K562 (cell line): Measurements from ENCODE around the gene PHC3. TPM values are rescaled to one million over a fixed set of nuclear protein-coding genes. Genes with fewer than 3 reads are reported as not detected.

Source experiments
- CAMTA2 ChIP-seq: fragments of 250-450 bp; sonication (Bioruptor Pico); conservative IDR thresholded peaks from 2 replicates; pipeline ENCODE4 v1.5.1; 2022
- EHMT2 ChIP-seq: fragments of 450-650 bp; IDR thresholded peaks from 2 replicates; pipeline ENCODE4 v1.6.1; 2018; ENCODE audit warnings: antibody characterized with exemption
- HCFC1 ChIP-seq: IDR thresholded peaks from 2 replicates; pipeline ENCODE4 v1.6.1; 2012; ENCODE audit warnings: low read depth, low read length, improper control_type of control experiment
- MCM2 ChIP-seq: fragments of 450-650 bp; IDR thresholded peaks from 2 replicates; pipeline ENCODE4 v1.6.1; 2017; ENCODE audit warnings: low read depth, mild to moderate bottlenecking
- NCOR1 ChIP-seq: fragments of 450-650 bp; IDR thresholded peaks from 2 replicates; pipeline ENCODE4 v1.6.1; 2016; ENCODE audit warnings: mild to moderate bottlenecking, moderate library complexity
- NR2C2 ChIP-seq, 2 experiments: fragments of 200-800 bp in 1 of 2; sonication (Bioruptor generic) in 1 of 2; sonication (generic) in 1 of 2; formaldehyde crosslinking in 1 of 2; IDR thresholded peaks; 2 replicates each; pipeline versions ENCODE4 v1.6.1 to v1.8.0; 2016 to 2022; ENCODE audit warnings: mild to moderate bottlenecking in 1 of 2, missing compliant biosample characterization in 1 of 2, missing genetic modification characterization in 1 of 2, missing genetic modification reagents in 1 of 2
- SMARCE1 ChIP-seq: fragments of 450-650 bp; IDR thresholded peaks from 2 replicates; pipeline ENCODE4 v1.7.1; 2016; ENCODE audit warnings: mild to moderate bottlenecking
- XRCC3 ChIP-seq: fragments of 450-650 bp; IDR thresholded peaks from 2 replicates; pipeline ENCODE4 v1.6.1; 2017; ENCODE audit warnings: mild to moderate bottlenecking, moderate library complexity
- YY1 ChIP-seq, 3 experiments: IDR thresholded peaks; 2 replicates each; pipeline ENCODE4 v1.6.1; 2011; ENCODE audit warnings: low read length in 2 of 3, mild to moderate bottlenecking in 2 of 3, moderate library complexity in 2 of 3, borderline replicate concordance in 1 of 3, control low read depth in 1 of 3, low read depth in 1 of 3; ENCODE audit not compliant: insufficient read depth in 3 of 3, insufficient replicate concordance in 2 of 3, control insufficient read depth in 1 of 3, insufficient read length in 1 of 3; ENCODE audit errors: extremely low read depth in 1 of 3
- ZNF586 ChIP-seq: fragments of 450-650 bp; formaldehyde crosslinking; conservative IDR thresholded peaks from 2 replicates; pipeline ENCODE4 v1.4.0; 2020; ENCODE audit warnings: mild to moderate bottlenecking, moderate library complexity
- ZNF766 ChIP-seq: fragments of 200-800 bp; sonication (Bioruptor generic); conservative IDR thresholded peaks from 2 replicates; pipeline ENCODE4 v1.6.1; 2016; ENCODE audit warnings: missing genetic modification characterization, missing compliant biosample characterization
- ZNF785 ChIP-seq: fragments of 250-450 bp; sonication (Bioruptor Pico); IDR thresholded peaks from 2 replicates; pipeline ENCODE4 v1.4.0; 2020; ENCODE audit warnings: mild to moderate bottlenecking
- polyA plus RNA-seq, 8 experiments: library from polyadenylated mRNA; depleted of rRNA in 4 of 8; stranded (reverse) in 5 of 8; unstranded in 3 of 8; fragments of >200 nt; fragmentation: Nextera tagmentation in 2 of 8; fragmentation: Illumina TruSeq in 1 of 8; extraction: Ambion mirVana in 2 of 8; extraction: Trizol in 1 of 8; gene quantifications; 2 replicates each; pipeline versions ENCODE4 v1.2.1 to v1.2.3, GENCODE V29; 2011 to 2014; ENCODE audit warnings: inconsistent platforms in 1 of 8, missing spikeins in 1 of 8
- total RNA-seq, 7 experiments: library from RNA; depleted of rRNA in 6 of 7; stranded (reverse); fragments of >200 nt in 6 of 7; fragmentation: Illumina TruSeq in 2 of 7; extraction: Trizol in 2 of 7; gene quantifications; 2 replicates each; pipeline versions ENCODE4 v1.2.1 to v1.2.3, GENCODE V29; 2011 to 2021; ENCODE audit warnings: low replicate concordance in 1 of 7
- TF ChIP-seq, protein P1 (sequence below): fragments of 250-450 bp; sonication (Bioruptor Pico); IDR thresholded peaks from 2 replicates; pipeline ENCODE4 v1.4.0; 2020
- TF ChIP-seq, protein P2 (sequence below): sonication (generic); formaldehyde crosslinking; IDR thresholded peaks from 2 replicates; pipeline ENCODE4 v1.9.0; 2022; ENCODE audit warnings: mild to moderate bottlenecking, missing genetic modification reagents
- TF ChIP-seq, protein P3 (sequence below), 2 experiments: fragments of 450-650 bp in 1 of 2; sonication (generic) in 1 of 2; formaldehyde crosslinking in 1 of 2; IDR thresholded peaks in 1 of 2; conservative IDR thresholded peaks in 1 of 2; 2 replicates each; pipeline versions ENCODE4 v1.6.1 to v1.8.1; 2016 to 2023; ENCODE audit warnings: mild to moderate bottlenecking in 2 of 2, moderate library complexity in 2 of 2, inconsistent platforms in 1 of 2, missing genetic modification reagents in 1 of 2

PHC3 gene
- total and polyA plus RNA-seq, 9 of the 15 experiments (the other 6 are each of a cell fraction or from before 2014, with no cell fraction given) = 3.1 to 21.6 (median 10.5) TPM

DNA sequence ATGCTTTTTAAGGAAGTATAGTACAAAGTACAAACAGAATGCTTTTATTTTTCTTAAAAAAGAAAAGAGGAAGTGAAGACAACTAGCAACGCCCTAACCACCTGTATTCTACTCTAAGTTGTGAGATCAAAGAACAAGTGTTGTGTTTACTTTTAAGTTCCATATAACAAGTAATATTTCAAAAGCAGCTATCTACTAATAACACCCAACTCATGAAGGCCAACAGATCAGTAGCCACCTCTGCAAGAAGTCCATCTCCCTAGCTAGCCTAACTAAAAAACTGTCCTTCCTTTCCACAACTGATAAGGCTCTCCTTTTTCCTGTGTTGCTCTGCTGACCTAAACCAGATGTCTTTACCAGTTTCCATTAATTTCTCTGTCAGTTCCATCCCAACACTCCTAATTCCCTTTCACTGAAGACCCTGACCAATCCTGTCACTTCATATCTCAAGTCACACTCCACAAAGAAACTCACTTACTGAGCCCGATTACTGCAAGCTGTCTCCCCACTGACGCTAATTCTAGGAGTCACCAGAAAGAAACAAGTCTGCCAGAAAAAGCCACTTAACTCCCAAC is 26.9 kb downstream of the PHC3 start (continued):
- TF ChIP-seq YY1 (IDR thresholded peaks at IDR 0.05; ENCODE audit: borderline replicate concordance in 1 of 3, control insufficient read depth in 1 of 3, extremely low read depth in 1 of 3, insufficient read depth in 3 of 3, insufficient read length in 1 of 3, insufficient replicate concordance in 2 of 3, low read depth in 1 of 3, low read length in 2 of 3) = no peak
- peak; percentile 77; the same call in 1 of the 2 replicates for TF ChIP-seq EHMT2
- TF ChIP-seq ZNF766 (CRISPR knock-in tag) = no peak
- TF ChIP-seq NCOR1 = peak; percentile 24; the same call in 1 of the 2 replicates
- no peak for TF ChIP-seq HCFC1
- TF ChIP-seq, protein P1, sequence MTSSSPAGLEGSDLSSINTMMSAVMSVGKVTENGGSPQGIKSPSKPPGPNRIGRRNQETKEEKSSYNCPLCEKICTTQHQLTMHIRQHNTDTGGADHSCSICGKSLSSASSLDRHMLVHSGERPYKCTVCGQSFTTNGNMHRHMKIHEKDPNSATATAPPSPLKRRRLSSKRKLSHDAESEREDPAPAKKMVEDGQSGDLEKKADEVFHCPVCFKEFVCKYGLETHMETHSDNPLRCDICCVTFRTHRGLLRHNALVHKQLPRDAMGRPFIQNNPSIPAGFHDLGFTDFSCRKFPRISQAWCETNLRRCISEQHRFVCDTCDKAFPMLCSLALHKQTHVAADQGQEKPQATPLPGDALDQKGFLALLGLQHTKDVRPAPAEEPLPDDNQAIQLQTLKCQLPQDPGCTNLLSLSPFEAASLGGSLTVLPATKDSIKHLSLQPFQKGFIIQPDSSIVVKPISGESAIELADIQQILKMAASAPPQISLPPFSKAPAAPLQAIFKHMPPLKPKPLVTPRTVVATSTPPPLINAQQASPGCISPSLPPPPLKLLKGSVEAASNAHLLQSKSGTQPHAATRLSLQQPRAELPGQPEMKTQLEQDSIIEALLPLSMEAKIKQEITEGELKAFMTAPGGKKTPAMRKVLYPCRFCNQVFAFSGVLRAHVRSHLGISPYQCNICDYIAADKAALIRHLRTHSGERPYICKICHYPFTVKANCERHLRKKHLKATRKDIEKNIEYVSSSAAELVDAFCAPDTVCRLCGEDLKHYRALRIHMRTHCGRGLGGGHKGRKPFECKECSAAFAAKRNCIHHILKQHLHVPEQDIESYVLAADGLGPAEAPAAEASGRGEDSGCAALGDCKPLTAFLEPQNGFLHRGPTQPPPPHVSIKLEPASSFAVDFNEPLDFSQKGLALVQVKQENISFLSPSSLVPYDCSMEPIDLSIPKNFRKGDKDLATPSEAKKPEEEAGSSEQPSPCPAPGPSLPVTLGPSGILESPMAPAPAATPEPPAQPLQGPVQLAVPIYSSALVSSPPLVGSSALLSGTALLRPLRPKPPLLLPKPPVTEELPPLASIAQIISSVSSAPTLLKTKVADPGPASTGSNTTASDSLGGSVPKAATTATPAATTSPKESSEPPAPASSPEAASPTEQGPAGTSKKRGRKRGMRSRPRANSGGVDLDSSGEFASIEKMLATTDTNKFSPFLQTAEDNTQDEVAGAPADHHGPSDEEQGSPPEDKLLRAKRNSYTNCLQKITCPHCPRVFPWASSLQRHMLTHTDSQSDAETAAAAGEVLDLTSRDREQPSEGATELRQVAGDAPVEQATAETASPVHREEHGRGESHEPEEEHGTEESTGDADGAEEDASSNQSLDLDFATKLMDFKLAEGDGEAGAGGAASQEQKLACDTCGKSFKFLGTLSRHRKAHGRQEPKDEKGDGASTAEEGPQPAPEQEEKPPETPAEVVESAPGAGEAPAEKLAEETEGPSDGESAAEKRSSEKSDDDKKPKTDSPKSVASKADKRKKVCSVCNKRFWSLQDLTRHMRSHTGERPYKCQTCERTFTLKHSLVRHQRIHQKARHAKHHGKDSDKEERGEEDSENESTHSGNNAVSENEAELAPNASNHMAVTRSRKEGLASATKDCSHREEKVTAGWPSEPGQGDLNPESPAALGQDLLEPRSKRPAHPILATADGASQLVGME (CRISPR knock-in tag) = no peak
- TF ChIP-seq ZNF785 (CRISPR knock-in tag) = no peak
- no peak for TF ChIP-seq MCM2
- TF ChIP-seq ZNF586 (CRISPR knock-in tag) = no peak
- no peak for TF ChIP-seq XRCC3
- TF ChIP-seq, protein P2, sequence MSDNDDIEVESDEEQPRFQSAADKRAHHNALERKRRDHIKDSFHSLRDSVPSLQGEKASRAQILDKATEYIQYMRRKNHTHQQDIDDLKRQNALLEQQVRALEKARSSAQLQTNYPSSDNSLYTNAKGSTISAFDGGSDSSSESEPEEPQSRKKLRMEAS (CRISPR knock-in tag) = no peak
- no peak for TF ChIP-seq NR2C2 (CRISPR knock-in tag; IDR thresholded peaks at IDR 0.05)
- TF ChIP-seq NR2C2 (tag; IDR thresholded peaks at IDR 0.05) = no peak
- TF ChIP-seq SMARCE1 = peak; percentile 81
- no peak for TF ChIP-seq CAMTA2
- TF ChIP-seq, protein P3, sequence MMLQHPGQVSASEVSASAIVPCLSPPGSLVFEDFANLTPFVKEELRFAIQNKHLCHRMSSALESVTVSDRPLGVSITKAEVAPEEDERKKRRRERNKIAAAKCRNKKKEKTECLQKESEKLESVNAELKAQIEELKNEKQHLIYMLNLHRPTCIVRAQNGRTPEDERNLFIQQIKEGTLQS (IDR thresholded peaks at IDR 0.05) = no peak
- TF ChIP-seq, protein P3 (CRISPR knock-in tag; conservative IDR thresholded peaks at IDR 0.05) = no peak
- TF ChIP-seq, all 486 proteins: peak for 48
